SH-SY5Y (cell line): Measurements from ENCODE around the gene SLC27A1.

Experiments used
- GATA2 ChIP-seq: IDR thresholded peaks from 2 replicates; pipeline ENCODE4 v1.6.1; 2011; ENCODE audit warnings: mild to moderate bottlenecking, low read depth, low read length
- GATA3 ChIP-seq: IDR thresholded peaks from 2 replicates; pipeline ENCODE4 v1.6.1; 2011; ENCODE audit warnings: low read depth, mild to moderate bottlenecking, low read length, moderate library complexity

GRCh38 chr19:17542793-17543582, 72.7 kb downstream of the SLC27A1 start:
- no peak for TF ChIP-seq GATA3
- no peak for TF ChIP-seq GATA2
